K562 (cell line): ENCODE data around the gene DNAAF3. TPM values are rescaled to one million over a fixed set of nuclear protein-coding genes. Genes with fewer than 3 reads are reported as not detected.

Source experiments
- CHCHD3 ChIP-seq: fragments of 250-450 bp; sonication (Bioruptor Pico); IDR thresholded peaks from 2 replicates; pipeline ENCODE4 v2.1.2; 2022; ENCODE audit warnings: mild to moderate bottlenecking
- HIVEP1 ChIP-seq: fragments of 250-450 bp; sonication (Bioruptor Pico); IDR thresholded peaks from 2 replicates; pipeline ENCODE4 v1.4.0; 2020; ENCODE audit warnings: mild to moderate bottlenecking
- KDM2B ChIP-seq: fragments of 250-450 bp; sonication (Bioruptor Pico); IDR thresholded peaks from 2 replicates; pipeline ENCODE4 v1.8.0; 2021; ENCODE audit warnings: mild to moderate bottlenecking, moderate library complexity
- NR4A1 ChIP-seq, 2 experiments: fragments of 250-450 bp in 1 of 2; fragments of 450-650 bp in 1 of 2; sonication (Bioruptor Pico) in 1 of 2; IDR thresholded peaks; 2 replicates each; pipeline versions ENCODE4 v1.4.0 to v1.6.1; 2016 to 2020; ENCODE audit warnings: mild to moderate bottlenecking in 2 of 2, missing compliant biosample characterization in 1 of 2, missing genetic modification characterization in 1 of 2, moderate library complexity in 1 of 2
- PHF8 ChIP-seq: fragments of 200-600 bp; sonication (generic); IDR thresholded peaks from 2 replicates; pipeline ENCODE4 v1.6.1; 2012; ENCODE audit warnings: mixed run types, mild to moderate bottlenecking, inconsistent platforms, low read length, moderate library complexity, borderline replicate concordance
- SIN3A ChIP-seq, 2 experiments: fragments of 150-350 bp in 1 of 2; IDR thresholded peaks; 2 replicates each; pipeline ENCODE4 v1.6.1; 2011 to 2016; ENCODE audit warnings: borderline replicate concordance in 2 of 2, low read depth in 2 of 2, low read length in 2 of 2, mild to moderate bottlenecking in 2 of 2, moderate library complexity in 2 of 2; ENCODE audit not compliant: control insufficient read depth in 1 of 2
- SREBF1 ChIP-seq: fragments of 150-350 bp; IDR thresholded peaks from 2 replicates; pipeline ENCODE4 v1.6.1; 2014; ENCODE audit warnings: antibody characterized with exemption, low read depth, low read length, borderline replicate concordance
- TGIF2 ChIP-seq: sonication (generic); formaldehyde crosslinking; IDR thresholded peaks from 2 replicates; pipeline ENCODE4 v1.8.1; 2022; ENCODE audit warnings: mild to moderate bottlenecking, missing genetic modification reagents, moderate library complexity
- TRIM24 ChIP-seq, 2 experiments: fragments of 450-650 bp; IDR thresholded peaks; 2 replicates each; pipeline ENCODE4 v1.6.1; 2016
- ZNF77 ChIP-seq: fragments of 250-450 bp; sonication (Bioruptor Pico); IDR thresholded peaks from 2 replicates; pipeline ENCODE4 v1.5.0; 2020
- ZNF79 ChIP-seq: fragments of 250-450 bp; sonication (Bioruptor Pico); IDR thresholded peaks from 2 replicates; pipeline ENCODE4 v1.4.0; 2020; ENCODE audit warnings: low read depth, mild to moderate bottlenecking, moderate library complexity
- ZSCAN29 ChIP-seq: fragments of 450-650 bp; IDR thresholded peaks from 2 replicates; pipeline ENCODE4 v1.6.1; 2017
- ZSCAN32 ChIP-seq: fragments of 450-650 bp; formaldehyde crosslinking; IDR thresholded peaks from 2 replicates; pipeline ENCODE4 v1.4.0; 2020; ENCODE audit warnings: mild to moderate bottlenecking, moderate library complexity
- polyA plus RNA-seq, 8 experiments: library from polyadenylated mRNA; depleted of rRNA in 4 of 8; stranded (reverse) in 5 of 8; unstranded in 3 of 8; fragments of >200 nt; fragmentation: Nextera tagmentation in 2 of 8; fragmentation: Illumina TruSeq in 1 of 8; extraction: Ambion mirVana in 2 of 8; extraction: Trizol in 1 of 8; gene quantifications; 2 replicates each; pipeline versions ENCODE4 v1.2.1 to v1.2.3, GENCODE V29; 2011 to 2014; ENCODE audit warnings: inconsistent platforms in 1 of 8, missing spikeins in 1 of 8
- total RNA-seq, 7 experiments: library from RNA; depleted of rRNA in 6 of 7; stranded (reverse); fragments of >200 nt in 6 of 7; fragmentation: Illumina TruSeq in 2 of 7; extraction: Trizol in 2 of 7; gene quantifications; 2 replicates each; pipeline versions ENCODE4 v1.2.1 to v1.2.3, GENCODE V29; 2011 to 2021; ENCODE audit warnings: low replicate concordance in 1 of 7
- TF ChIP-seq, protein P1 (sequence below): fragments of 250-450 bp; sonication (Bioruptor Pico); IDR thresholded peaks from 2 replicates; pipeline ENCODE4 v1.9.0; 2021; ENCODE audit warnings: mild to moderate bottlenecking, inconsistent platforms
- TF ChIP-seq, protein P2 (sequence below): fragments of 450-650 bp; IDR thresholded peaks from 2 replicates; pipeline ENCODE4 v1.7.0; 2016; ENCODE audit warnings: borderline replicate concordance
- TF ChIP-seq, protein P3 (sequence below), 3 experiments: fragments of 200-800 bp in 1 of 3; fragments of 250-450 bp in 1 of 3; fragments of 450-650 bp in 1 of 3; sonication (Bioruptor Pico) in 1 of 3; sonication (Bioruptor generic) in 1 of 3; formaldehyde crosslinking in 1 of 3; IDR thresholded peaks; 2 replicates each; pipeline versions ENCODE4 v1.6.1 to v1.8.0; 2016 to 2022; ENCODE audit warnings: mild to moderate bottlenecking in 2 of 3, missing genetic modification characterization in 2 of 3, missing compliant biosample characterization in 1 of 3, moderate library complexity in 1 of 3
- TF ChIP-seq, protein P4 (sequence below): fragments of 250-450 bp; sonication (Bioruptor Pico); IDR thresholded peaks from 2 replicates; pipeline ENCODE4 v1.5.0; 2020; ENCODE audit warnings: mild to moderate bottlenecking

The DNAAF3 gene
- total and polyA plus RNA-seq, 9 of the 15 experiments (the other 6 are each of a cell fraction or from before 2014, with no cell fraction given) = 21.6 to 61.5 (median 43.0) TPM

GRCh38 chr19:55160128-55160985 lies 6.1 kb downstream of the DNAAF3 start (continued):
- TF ChIP-seq TGIF2 (CRISPR knock-in tag) = no peak
- no peak for TF ChIP-seq ZNF77 (CRISPR knock-in tag)
- TF ChIP-seq ZNF79 = no peak
- TF ChIP-seq ZSCAN29 = no peak
- no peak for TF ChIP-seq CHCHD3 (CRISPR knock-in tag)
- TF ChIP-seq SIN3A (IDR thresholded peaks at IDR 0.05; ENCODE audit: borderline replicate concordance in 2 of 2, control insufficient read depth in 1 of 2, low read depth in 2 of 2, low read length in 2 of 2) = peak; percentile 58 to 81; a peak in 1 of 4 replicates
- TF ChIP-seq SREBF1 = no peak
- TF ChIP-seq, protein P1, sequence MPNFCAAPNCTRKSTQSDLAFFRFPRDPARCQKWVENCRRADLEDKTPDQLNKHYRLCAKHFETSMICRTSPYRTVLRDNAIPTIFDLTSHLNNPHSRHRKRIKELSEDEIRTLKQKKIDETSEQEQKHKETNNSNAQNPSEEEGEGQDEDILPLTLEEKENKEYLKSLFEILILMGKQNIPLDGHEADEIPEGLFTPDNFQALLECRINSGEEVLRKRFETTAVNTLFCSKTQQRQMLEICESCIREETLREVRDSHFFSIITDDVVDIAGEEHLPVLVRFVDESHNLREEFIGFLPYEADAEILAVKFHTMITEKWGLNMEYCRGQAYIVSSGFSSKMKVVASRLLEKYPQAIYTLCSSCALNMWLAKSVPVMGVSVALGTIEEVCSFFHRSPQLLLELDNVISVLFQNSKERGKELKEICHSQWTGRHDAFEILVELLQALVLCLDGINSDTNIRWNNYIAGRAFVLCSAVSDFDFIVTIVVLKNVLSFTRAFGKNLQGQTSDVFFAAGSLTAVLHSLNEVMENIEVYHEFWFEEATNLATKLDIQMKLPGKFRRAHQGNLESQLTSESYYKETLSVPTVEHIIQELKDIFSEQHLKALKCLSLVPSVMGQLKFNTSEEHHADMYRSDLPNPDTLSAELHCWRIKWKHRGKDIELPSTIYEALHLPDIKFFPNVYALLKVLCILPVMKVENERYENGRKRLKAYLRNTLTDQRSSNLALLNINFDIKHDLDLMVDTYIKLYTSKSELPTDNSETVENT (CRISPR knock-in tag) = peak; percentile 66; the same call in 1 of the 2 replicates
- TF ChIP-seq, protein P2, sequence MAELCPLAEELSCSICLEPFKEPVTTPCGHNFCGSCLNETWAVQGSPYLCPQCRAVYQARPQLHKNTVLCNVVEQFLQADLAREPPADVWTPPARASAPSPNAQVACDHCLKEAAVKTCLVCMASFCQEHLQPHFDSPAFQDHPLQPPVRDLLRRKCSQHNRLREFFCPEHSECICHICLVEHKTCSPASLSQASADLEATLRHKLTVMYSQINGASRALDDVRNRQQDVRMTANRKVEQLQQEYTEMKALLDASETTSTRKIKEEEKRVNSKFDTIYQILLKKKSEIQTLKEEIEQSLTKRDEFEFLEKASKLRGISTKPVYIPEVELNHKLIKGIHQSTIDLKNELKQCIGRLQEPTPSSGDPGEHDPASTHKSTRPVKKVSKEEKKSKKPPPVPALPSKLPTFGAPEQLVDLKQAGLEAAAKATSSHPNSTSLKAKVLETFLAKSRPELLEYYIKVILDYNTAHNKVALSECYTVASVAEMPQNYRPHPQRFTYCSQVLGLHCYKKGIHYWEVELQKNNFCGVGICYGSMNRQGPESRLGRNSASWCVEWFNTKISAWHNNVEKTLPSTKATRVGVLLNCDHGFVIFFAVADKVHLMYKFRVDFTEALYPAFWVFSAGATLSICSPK = no peak
- peak; percentile 87; the same call in 1 of the 2 replicates for TF ChIP-seq KDM2B
- TF ChIP-seq, protein P3, sequence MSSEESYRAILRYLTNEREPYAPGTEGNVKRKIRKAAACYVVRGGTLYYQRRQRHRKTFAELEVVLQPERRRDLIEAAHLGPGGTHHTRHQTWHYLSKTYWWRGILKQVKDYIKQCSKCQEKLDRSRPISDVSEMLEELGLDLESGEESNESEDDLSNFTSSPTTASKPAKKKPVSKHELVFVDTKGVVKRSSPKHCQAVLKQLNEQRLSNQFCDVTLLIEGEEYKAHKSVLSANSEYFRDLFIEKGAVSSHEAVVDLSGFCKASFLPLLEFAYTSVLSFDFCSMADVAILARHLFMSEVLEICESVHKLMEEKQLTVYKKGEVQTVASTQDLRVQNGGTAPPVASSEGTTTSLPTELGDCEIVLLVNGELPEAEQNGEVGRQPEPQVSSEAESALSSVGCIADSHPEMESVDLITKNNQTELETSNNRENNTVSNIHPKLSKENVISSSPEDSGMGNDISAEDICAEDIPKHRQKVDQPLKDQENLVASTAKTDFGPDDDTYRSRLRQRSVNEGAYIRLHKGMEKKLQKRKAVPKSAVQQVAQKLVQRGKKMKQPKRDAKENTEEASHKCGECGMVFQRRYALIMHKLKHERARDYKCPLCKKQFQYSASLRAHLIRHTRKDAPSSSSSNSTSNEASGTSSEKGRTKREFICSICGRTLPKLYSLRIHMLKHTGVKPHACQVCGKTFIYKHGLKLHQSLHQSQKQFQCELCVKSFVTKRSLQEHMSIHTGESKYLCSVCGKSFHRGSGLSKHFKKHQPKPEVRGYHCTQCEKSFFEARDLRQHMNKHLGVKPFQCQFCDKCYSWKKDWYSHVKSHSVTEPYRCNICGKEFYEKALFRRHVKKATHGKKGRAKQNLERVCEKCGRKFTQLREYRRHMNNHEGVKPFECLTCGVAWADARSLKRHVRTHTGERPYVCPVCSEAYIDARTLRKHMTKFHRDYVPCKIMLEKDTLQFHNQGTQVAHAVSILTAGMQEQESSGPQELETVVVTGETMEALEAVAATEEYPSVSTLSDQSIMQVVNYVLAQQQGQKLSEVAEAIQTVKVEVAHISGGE (CRISPR knock-in tag; IDR thresholded peaks at IDR 0.05) = no peak
- no peak; the same call in 1 of the 2 replicates for TF ChIP-seq PHF8
- TF ChIP-seq NR4A1 (CRISPR knock-in tag; IDR thresholded peaks at IDR 0.05) = no peak
- TF ChIP-seq NR4A1 (tag; IDR thresholded peaks at IDR 0.05) = no peak
- TF ChIP-seq, protein P4, sequence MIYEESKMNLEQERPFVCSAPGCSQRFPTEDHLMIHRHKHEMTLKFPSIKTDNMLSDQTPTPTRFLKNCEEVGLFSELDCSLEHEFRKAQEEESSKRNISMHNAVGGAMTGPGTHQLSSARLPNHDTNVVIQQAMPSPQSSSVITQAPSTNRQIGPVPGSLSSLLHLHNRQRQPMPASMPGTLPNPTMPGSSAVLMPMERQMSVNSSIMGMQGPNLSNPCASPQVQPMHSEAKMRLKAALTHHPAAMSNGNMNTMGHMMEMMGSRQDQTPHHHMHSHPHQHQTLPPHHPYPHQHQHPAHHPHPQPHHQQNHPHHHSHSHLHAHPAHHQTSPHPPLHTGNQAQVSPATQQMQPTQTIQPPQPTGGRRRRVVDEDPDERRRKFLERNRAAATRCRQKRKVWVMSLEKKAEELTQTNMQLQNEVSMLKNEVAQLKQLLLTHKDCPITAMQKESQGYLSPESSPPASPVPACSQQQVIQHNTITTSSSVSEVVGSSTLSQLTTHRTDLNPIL = no peak
- no peak for TF ChIP-seq HIVEP1 (CRISPR knock-in tag)
- TF ChIP-seq TRIM24 (IDR thresholded peaks at IDR 0.05) = peak in 1 of 2 experiments; percentile 67; a peak in 1 of 4 replicates
- TF ChIP-seq ZSCAN32 = no peak
